Fibroblast of skin of abdomen (primary cell): Measurements from ENCODE around the gene FAM81A.
"Not testable (repeated sequence)": the region's sequence is repeated elsewhere in the genome, so short reads cannot be mapped to it uniquely, and the experiment has no call there.

Source experiments
- DNase-seq: peaks from one replicate; pipeline ENCODE4 v3.0.0-alpha.2; 2013

Gene FAM81A

DNA sequence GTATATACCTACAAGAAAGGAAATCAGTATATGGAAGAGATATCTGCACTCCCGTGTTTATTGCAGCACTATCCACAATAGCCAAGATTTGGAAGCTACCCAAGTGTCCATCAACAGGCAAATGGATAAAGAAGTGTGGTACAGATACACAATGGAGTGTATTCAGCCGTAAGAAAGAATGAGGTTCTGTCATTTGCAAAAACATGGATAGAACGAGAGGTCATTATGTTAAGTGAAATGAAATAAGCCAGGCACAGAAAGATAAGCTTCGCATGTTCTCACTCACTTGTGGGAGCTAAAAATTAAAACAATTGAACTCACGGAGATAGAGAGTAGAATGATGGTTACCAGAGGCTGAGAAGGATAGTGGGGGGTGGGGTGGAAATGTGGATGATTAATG lies 53.1 kb downstream of the FAM81A start:
- DNase-seq: no peak

- DNase-seq: peak; percentile 69
Measured at GRCh38 chr15:59492389-59493377, 54.7 kb downstream of the FAM81A start.

GRCh38 chr15:59501597-59501996 lies 63.6 kb downstream of the FAM81A start:
- peak; percentile 38 for DNase-seq

DNA sequence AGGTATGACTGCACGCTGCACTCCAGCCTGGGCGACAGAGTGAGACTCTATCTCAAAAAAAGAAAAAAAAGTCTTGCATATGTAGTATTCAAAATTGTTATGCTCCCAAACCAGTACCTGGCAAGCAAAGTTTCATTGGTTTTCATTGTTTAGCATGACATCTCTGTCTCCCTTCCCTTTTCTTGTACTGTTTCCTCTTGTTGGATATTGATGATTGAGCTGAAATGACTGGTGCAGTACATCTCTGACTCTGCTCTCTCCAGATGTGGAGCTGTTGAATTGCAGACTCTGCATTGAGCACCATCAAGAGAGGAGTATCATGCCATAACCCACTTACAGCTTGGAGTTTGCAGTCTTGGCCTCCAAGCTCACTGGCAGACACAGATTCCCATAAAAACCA lies 77.2 kb downstream of the FAM81A start:
- DNase-seq: no peak

DNA sequence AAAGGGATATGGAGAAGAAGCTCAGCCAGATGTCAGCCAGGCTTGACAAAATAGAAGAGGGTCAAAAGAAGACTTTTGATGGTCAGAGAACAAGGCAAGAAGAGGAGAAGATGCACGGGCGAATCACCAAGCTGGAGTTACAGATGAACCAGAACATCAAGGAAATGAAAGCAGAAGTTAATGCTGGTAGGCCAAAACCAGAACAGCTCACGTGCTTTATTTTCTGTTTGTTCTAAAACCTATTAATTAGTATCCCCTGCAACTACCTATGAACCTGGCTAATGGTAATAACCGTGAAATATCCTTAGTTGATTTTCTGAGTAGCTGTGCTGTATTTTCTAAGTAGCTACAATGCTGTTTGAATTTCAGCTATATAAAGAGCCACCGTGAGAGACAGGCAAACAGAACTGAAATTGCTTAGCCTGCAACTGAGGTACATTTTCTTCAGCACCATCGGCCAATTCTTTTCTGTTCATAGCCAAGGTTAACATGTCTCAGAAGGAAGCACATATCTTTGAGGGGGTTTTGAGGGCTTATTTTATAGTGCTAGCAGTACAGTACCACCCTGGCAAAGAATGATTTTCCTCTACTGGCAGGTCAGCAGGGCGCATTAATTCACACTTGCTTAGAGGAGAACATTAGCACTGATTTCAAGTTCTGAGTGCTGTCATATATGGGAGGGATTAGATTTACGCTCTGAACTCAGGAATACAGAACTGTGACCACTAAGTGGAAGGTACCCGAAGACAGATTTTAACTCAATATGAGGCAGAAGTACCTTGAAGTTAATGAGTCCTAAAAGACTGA lies 78.9 kb downstream of the FAM81A start:
- DNase-seq: no peak

DNA sequence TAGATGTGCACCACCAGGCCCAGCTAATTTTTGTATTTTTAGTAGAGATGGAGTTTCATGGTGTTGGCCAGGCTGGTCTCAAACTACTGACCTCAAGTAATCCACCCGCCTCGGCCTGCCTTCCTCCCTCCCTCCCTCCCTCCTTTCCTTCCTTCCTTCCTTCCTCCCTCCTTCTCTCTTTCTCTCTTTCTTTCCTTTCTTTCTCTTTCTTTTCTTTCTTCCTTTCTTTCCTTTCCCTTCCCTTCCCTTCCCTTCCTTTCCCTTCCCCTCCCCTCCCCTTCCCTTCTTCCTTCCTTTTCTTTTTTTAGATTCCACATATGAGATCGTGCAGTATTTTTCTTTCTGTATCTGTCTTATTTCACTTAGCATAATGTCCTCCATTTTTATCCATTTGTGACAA lies 81.3 kb downstream of the FAM81A start:
- no peak for DNase-seq

DNA sequence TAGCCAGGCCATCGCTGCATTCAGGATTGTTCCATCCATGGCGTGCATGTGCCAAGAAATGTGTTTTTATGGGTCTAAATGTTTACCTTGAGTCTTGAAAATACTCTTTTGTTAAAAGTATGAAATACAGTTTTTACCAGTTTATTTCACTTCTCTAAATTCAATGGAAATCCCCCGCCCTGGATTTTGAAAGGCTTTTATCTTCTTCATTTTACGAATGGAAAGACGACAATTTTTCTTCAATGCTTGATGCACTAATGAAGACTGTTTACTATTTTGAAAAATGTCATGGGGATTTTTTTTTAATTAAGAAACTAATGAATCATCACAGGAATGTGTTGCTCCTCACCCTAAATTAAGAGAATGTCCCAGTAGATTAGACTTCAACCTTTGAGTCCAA lies 83.5 kb downstream of the FAM81A start:
- DNase-seq: no peak

GRCh38 chr15:59522988-59523461 lies 85.0 kb downstream of the FAM81A start:
- DNase-seq: no peak

DNA sequence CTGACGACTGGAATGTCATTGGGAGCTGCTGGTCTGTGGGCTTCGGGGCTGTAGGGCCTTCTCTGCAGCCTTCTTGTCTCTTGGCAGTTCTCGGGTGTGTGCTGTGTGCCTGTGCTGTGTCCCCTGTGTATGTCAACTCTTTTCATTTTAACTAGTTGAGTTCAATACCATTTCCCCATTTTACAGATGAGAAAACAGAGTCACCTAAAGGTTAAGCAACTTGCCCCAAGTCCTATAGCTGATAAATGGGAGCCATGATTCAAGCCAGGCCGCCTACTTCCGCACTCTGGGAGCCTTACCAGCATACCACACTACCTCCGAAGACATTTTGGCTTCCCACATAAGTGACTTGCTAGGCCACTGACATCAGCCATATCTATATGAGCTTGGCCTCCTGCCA lies 85.7 kb downstream of the FAM81A start:
- no peak for DNase-seq

- no peak for DNase-seq
Measured at GRCh38 chr15:59524331-59524731, 86.3 kb downstream of the FAM81A start.

- not testable (repeated sequence) for DNase-seq
Measured at GRCh38 chr15:59526466-59526865, 88.5 kb downstream of the FAM81A start.

- no peak for DNase-seq
Measured at GRCh38 chr15:59528429-59528828, 90.4 kb downstream of the FAM81A start.

GRCh38 chr15:59528961-59529402 lies 91.0 kb downstream of the FAM81A start:
- peak; percentile 85 for DNase-seq

DNA sequence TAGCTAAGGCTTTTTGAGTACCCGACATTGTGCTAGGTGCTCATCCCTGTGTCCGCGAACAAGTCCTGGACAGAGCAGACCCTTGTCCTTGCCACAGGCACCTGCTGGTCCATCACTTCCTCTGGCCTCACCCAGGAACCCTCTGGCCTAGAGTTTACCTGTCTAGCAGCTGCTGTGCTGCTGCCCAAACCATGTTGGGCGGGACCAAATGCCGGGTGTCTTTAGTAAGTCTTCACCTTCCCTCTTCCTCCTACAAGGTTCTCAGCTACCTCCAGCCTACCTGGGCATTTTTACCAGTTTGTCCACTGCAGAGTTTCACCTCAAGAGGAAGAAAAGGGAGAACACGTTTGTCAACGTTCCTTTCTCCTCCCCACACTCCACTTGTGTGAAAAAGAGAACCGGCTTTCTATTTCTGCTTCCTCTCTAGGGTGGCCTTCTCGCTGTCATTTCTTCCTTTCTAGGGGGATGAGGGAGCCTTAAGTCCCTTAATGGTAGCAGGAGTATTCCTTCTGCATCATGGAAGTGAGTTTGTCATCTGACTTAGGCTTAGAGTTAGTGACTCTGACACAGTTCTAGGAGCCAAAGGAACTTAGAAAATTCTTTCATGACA lies 93.2 kb downstream of the FAM81A start:
- DNase-seq: no peak

GRCh38 chr15:59532770-59533379 lies 94.9 kb downstream of the FAM81A start:
- peak; percentile 19 for DNase-seq

- DNase-seq: no peak
Measured at GRCh38 chr15:59536553-59536952, 98.6 kb downstream of the FAM81A start.

DNA sequence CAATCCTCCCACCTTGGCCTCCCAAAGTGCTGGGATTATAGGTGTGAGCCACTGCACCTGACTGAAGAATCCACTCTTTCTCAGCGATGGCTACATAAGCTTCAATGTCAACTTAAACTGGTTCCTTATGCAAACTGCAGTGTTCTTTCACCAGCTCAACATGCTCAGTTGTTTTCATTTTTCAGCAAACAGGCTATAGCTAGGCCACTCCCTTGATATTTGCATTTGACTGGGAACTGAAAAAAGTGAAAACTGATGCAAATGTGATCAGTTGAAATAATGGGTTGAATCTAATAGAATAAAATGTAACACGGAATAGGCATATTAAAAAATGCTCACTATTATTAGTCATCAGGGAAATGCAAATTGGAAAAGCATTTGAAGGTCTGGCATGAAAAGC lies 99.4 kb downstream of the FAM81A start:
- no peak for DNase-seq

- no peak for DNase-seq
Measured at GRCh38 chr15:59538494-59538893, 100.5 kb downstream of the FAM81A start.

DNA sequence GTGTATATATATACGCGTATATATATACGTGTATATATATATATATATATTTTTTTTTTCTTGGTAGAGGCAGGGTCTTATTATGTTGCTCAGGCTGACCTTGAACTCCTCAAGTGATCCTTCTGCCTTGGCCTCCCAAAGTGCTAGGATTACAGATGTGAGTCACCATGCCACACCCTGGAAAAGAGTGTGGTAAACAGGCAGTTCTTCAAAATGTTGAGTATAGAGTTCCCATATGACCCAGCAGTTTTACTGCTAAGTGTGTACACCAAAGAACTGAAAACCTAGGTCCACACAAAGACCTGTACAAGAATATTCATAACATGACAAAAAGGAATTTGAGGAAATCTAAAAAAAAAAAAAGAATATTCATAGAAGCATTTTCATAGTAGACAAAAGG lies 101.8 kb downstream of the FAM81A start:
- DNase-seq: no peak

DNA sequence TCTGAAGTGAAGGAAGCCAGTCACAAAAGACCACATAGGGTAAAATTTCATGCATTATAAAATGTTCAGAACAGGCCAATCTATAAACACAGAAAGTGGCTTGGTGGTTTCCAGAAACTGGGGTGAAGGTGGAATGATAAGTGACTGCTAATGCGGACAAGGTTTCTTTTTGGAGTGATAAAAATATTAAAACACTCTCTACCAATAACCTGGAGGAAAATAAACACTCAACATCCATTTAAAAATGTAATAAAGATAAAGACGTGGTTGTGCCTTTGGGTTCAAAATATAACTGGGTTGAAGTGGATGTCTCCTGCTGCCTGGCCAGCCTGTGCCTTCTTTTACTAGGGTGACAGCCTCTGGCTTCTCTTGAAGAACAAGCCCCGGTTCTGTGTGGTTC lies 102.7 kb downstream of the FAM81A start:
- DNase-seq: no peak

DNA sequence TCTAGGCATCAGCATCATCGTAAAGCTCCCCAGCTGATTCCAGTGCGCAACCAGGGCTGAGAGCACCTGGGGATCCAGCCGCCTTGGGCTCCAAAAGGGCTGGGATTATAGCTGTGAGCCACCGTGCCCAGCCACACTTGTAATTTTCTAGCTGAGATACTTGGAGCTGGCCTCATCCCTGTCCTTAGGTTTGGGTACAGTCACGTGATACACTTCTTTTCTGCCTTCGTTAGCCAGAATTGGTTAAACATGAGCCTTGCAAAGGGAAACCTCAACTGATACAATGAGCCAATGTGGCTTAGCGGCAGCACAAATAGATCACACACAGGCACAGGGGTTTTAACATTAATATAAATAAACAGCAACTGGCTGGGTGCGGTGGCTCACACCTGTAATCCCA lies 103.8 kb downstream of the FAM81A start:
- no peak for DNase-seq
